Activated CD4-positive, alpha-beta T cell treated with anti-CD3 and anti-CD28 coated beads, Interleukin-2, Interleukin-6, amounts not matched to agents 100 ng/mL and 50 ng/mL, durations not matched to agents 16 hours and 8 hours (primary cell): ENCODE data around the gene TENM4.

ENCODE experiments used
- DNase-seq: peaks from one replicate; pipeline ENCODE4 v3.0.0-alpha.2; 2020

The TENM4 gene

DNA sequence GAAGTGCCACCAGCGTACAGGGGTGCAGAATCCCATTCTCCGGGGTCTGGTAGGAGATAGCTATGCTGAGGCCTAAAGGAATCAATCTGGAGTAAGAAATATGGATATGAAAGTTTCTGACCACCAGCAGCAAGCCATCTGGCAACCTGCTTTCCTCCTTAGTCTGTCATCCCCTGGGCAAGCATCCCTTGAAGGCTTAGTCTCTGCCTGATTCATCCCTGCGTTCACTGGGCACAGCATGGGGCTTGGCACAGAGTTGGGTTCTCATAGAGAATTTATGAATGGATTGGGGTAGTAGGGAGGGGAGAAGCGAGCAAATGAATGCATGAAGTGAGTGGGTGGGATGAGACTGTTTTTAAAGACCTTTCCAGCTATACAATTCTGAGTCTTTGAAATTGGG is 780.4 kb downstream of the TENM4 start:
- no peak for DNase-seq

DNA sequence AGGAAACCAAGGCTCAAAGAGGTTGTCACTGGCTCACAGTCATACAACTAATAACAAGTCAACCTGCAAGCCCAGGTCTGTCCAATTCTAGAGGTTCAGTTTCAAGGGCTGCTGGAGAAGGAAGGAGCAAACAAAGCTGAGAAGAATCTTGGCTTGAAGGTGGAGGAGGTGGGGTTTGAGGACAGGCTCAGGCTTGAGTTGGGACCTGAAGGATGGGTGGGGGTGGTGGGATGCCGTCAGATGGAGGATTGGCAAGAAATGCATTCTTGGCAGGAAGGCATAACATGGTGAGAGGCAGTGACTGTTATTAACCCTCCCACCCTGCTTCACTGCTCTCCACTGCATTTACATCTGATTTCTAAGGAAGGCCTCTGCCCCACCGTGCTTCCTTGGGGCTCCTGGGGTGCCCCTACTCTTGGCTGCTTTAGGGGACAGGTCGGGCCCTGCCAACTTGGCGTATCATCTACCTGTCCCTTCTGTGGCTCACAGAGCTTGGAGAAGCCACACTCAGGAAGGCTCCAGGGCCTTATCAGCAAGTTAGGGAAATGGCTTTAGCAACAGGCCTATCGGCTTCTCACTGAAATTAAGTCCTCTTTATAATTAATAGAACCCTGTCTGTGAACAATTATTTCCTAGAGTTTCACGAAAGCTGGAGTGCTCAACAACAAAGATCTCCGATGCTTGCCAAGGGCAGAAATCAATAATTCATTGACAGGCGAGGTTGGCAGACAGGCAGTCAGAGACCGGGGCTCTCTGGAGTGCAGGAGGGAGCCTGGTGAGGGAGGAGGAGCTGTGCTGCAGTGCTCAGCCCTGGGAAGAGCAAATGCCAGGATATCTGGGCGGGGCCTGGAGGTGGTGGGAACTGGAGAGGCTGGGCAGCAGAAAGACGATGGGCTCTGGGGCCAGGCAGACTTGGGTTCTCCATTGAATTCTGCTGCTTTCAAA is 781.2 kb downstream of the TENM4 start:
- DNase-seq = no peak

DNA sequence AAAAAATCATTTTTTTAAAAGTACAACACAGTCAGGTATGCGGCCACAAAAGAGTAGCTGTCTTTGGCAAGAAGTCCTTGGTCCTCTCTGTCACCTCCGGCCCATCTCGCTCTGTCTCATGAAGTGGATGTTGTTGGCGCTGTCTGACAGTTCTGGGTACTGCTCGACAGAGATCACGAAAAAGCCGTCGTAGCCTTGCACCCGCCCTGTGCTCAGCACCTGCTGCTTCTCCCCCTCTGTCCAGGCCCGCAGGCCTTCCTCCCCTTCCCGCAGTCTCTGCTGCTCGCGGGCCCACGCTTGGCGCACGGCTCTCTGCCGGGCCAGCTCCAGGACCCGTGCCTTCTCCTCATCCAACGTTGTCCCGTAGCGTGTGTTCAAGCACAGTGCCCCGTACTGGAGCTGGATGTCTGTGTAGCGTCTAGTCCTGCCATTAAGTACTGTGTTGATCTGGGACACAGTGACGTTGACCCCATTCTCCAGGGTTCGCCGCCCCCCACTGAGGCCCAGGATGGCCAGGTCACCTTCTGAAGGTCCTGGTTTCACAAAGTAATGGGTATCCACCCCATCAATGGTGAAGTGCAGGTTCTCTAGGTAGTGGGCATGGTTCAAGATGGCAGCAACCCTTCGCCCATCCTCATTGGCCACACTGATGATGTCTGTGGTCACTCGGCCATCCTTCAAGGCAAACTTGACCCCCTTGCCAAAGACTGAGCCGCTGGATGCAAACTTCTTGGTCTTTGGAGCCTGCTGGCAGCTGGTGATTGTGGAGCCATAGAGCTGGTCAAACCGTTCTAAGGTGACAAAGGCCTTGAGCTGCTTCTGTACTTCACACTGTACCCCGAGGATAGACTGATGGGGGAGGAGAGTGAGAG is 782.6 kb downstream of the TENM4 start:
- no peak for DNase-seq

- no peak for DNase-seq
Observed at GRCh38 chr11:78657441-78657840, 783.4 kb downstream of the TENM4 start.

DNA sequence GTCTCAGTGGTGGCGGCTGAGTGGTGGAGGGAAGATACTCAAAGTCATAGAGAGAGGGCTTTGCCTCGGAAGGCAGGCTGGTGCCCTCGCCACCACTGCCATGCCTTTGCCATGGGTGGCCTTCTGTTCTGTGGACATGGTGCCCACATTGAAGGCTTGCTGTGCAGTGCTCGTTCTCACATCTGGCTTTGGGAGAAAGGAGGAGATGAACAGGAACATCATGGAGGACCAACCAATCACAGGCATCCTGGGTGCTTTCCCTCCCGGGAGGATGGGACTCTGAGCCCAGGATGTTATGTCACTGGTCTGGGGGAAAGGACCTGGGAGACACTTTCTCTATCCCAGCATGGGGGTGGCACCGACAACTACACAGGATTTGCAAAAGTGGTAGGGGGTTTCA is 783.8 kb downstream of the TENM4 start:
- DNase-seq = no peak

- no peak for DNase-seq
Observed at GRCh38 chr11:78656327-78656726, 784.5 kb downstream of the TENM4 start.

DNA sequence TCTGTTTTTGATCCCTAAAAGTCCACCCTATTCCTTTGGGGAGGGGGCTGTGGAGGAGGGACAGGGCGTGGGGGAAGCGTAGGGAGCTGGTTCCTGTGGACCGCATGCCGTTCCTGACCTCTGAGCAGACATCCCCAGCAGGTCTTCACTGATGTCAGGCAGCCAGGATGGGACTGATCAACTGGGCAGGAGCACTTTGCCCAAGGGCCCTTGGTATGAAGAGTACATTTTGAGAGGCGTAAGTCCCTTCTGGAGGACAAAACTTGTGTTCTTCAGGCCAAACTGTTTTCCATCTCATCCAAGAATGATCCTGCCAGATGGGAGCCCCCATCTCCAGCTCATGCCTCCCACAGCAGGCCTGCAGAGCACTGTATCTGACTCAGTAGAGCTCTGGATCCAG is 785.3 kb downstream of the TENM4 start:
- DNase-seq = no peak

DNA sequence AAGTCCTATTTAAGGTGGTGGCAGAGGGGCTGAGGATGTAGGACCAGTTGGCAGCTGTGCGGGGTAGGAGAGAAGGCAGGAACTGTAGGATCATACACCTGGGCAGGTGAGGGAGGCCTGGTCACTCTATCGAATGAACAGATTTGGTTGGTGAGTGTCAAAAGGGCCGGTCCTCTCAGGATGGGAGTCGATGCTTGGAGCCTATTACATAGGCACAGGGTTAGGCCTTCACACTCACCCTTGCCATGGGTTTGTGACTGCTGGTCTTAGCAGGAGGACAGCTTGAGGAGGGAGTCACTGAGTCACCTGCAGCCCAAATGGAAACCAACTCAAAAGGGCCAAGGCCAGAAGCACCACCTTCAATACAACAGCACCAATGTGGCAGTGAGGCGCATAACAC is 786.0 kb downstream of the TENM4 start:
- DNase-seq = no peak

DNA sequence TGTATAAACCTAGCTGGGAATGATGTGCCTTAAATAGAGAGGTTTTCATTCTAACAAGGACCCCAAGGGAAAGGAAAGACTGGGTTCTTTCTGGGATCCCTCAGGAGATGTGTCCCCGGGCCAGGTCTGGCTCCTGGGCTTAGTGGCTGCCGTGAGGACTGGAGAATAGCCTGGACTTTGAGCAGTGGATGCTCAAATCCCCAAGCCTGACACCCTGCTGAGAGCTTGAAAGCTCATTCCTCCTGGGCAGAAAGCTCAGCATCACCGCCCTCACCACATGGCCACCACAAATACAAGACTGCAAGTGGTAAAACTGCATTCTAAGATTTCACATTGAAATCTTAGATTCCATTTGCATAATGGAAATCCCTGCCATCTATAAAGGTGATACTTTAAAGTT is 786.8 kb downstream of the TENM4 start:
- no peak for DNase-seq

- no peak for DNase-seq
Observed at GRCh38 chr11:78653294-78653909, 787.4 kb downstream of the TENM4 start.

GRCh38 chr11:78652843-78653239 is 788.0 kb downstream of the TENM4 start:
- DNase-seq = no peak

GRCh38 chr11:78651923-78652842 is 788.6 kb downstream of the TENM4 start:
- DNase-seq = no peak

- no peak for DNase-seq
Observed at GRCh38 chr11:78651136-78651775, 789.6 kb downstream of the TENM4 start.

GRCh38 chr11:78649361-78650215 is 791.2 kb downstream of the TENM4 start:
- DNase-seq = no peak

DNA sequence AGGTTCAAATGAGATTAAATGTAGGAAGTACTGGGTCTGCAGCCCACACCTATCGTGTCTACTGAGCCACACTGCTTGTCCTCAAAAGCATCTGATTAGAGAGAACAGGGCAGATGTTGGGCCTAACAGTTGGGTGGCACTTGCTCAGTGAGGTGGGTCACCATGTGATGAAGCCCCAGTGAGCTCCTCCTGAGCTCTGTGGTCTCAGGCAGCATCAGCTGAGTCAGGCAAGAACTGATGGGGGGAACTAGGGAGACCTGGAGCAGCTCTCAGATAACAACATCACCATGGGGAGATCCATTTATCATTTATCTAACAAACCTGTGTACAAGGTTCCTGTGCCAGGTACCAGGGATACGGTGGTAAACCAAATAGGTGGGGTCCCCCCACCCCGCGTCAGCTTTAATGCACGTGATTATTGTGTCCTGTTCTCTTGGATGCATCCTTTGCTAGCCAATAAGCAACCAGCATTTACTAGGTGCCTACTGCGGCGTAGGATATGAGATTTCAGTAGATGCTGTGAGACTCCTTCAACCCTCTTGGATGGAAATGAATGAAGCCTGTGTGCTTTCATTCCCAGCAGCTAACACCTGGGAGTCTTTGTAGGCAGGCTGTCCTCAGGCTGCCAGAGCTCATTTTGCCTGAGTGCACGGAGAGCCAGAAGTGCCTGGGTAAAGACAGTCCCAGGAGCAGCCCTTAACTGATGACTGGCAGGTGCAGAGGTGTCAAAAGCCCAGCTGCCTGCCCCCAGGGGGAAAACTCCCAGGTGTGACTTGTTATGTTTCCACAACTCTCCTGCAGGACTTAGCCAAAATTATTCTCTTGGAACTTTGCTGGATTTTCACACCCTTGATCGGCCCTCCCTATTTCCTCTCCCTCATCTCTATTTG is 792.6 kb downstream of the TENM4 start:
- DNase-seq = no peak

- DNase-seq = no peak
Observed at GRCh38 chr11:78647266-78647915, 793.4 kb downstream of the TENM4 start.

DNA sequence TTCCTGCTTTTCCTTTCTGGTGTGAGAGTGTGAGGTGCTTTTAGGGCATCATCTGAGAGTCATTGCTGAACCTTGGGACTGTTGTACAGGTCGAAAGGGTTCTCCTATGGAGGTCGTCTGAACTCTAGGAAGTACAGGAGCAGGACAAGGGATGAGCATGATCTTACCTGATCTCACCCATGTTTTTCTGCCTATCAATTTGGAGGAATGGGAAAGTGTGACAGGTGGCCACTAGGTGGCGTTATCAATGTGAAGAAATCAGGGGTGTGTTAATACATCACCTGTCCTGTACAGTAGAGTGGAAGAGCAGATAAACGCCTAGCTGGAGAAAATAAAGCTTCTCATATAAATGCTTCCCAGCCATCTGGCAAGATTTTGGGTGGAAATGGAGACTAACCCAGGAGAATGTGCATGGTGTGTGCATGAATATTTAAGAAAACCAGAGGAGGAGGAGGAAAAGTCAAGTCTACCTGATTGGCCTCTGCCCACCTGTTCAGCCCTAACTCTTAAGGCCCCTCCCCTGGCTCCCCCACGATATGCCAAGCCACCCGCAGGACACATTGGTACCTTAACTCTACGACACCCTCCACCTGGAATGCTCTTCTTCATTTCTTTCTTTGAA is 794.2 kb downstream of the TENM4 start:
- DNase-seq = peak; percentile 67
